ENCODE data around the gene ACSS1.

Gene ACSS1

GRCh38 chr20:25055711-25056495, 2.0 kb downstream of the ACSS1 start:
- Histone ChIP-seq H3K4me3 (ENCODE audit: low read depth, low read length) (no peak overlapping the region), H3K36me3 (replicated peaks) (no peaks in the 10 kb centered on the region), H3K27ac (no peak overlapping the region), H3K27me3 (replicated peaks) (peaks cover 17% of the 10 kb centered on the region)
- TF ChIP-seq CTCF (IDR thresholded peaks at IDR 0.05; ENCODE audit: low read depth, low read length, missing control alignments) = no peak
- in situ Hi-C loops (cut with HindIII; ENCODE audit: low pct_ligation_motif_present, low sequenced_read_pairs) = no loop called here
- no peak for DNase-seq

GRCh38 chr20:25054995-25055629, 2.8 kb downstream of the ACSS1 start:
- TF ChIP-seq CTCF (IDR thresholded peaks at IDR 0.05; ENCODE audit: low read depth, low read length, missing control alignments) = no peak
- no peak overlapping the region for H3K4me3 ChIP-seq (ENCODE audit: low read depth, low read length)
- H3K36me3 ChIP-seq (replicated peaks) = no peaks in the 10 kb centered on the region
- no peak for DNase-seq
- H3K27me3 ChIP-seq (replicated peaks) = peaks cover 11% of the 10 kb centered on the region
- H3K27ac ChIP-seq = no peak overlapping the region
- in situ Hi-C loops (cut with HindIII; ENCODE audit: low pct_ligation_motif_present, low sequenced_read_pairs) = no loop called here

- no peak for TF ChIP-seq CTCF (IDR thresholded peaks at IDR 0.05; ENCODE audit: low read depth, low read length, missing control alignments)
- Histone ChIP-seq H3K4me3 (ENCODE audit: low read depth, low read length) (no peak overlapping the region), H3K27me3 (replicated peaks) (peaks cover 5% of the 10 kb centered on the region), H3K27ac (no peak overlapping the region), H3K36me3 (replicated peaks) (no peaks in the 10 kb centered on the region)
- in situ Hi-C loops (cut with HindIII; ENCODE audit: low pct_ligation_motif_present, low sequenced_read_pairs) = no loop called here
- no peak for DNase-seq
Measured at GRCh38 chr20:25054096-25054820, 3.7 kb downstream of the ACSS1 start.

- TF ChIP-seq CTCF (IDR thresholded peaks at IDR 0.05; ENCODE audit: low read depth, low read length, missing control alignments) = no peak
- DNase-seq = no peak
- Histone ChIP-seq H3K27ac (no peak overlapping the region), H3K27me3 (replicated peaks) (peaks cover 2% of the 10 kb centered on the region), H3K36me3 (replicated peaks) (no peaks in the 10 kb centered on the region), H3K4me3 (ENCODE audit: low read depth, low read length) (no peak overlapping the region)
- in situ Hi-C loops (cut with HindIII; ENCODE audit: low pct_ligation_motif_present, low sequenced_read_pairs) = no loop called here
Measured at GRCh38 chr20:25053255-25054031, 4.5 kb downstream of the ACSS1 start.

DNA sequence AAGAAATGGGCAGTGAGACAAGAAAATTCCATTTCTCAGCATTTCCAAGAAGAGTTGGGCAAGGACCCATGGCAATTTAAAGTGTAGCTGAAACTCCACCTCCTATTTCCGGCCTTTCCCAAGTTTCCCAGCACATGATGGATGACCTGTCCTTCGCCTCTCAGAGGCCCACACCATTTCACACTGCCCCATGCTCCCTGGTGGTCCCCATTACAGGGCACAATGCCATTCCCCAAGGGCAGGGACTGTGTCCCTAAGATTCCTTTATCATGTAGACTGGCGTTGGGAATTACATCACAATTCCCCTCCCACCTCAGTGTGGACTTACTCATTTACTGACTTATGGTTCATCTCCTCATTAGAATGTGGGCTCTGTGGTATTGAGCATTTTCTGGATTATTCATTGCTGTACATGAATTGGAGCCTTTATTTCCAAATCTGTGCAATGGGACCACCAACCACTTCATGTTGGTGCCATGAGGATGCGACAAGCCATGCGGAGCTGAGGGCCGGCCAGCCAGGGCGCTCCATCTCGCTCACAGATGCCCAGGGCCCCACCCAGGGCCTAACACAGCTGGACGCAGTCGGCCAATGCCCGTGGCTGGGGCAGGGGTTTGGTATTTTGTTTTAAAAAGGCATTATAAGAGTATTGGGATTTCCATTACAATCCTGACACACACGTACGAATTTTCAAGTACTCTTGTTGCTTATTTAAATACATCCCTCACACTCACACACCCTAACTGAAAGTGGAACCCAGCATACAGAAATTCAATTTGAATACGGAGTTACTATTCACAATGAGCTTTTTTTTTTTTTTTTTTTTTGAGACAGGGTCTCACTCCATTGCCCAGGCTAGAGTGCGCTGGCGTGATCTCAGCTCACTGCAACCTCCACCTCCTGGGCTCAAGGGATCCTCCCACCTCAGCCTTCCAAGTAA, 5.4 kb downstream of the ACSS1 start:
- DNase-seq = no peak
- Histone ChIP-seq H3K36me3 (replicated peaks) (no peaks in the 10 kb centered on the region), H3K4me3 (ENCODE audit: low read depth, low read length) (no peak overlapping the region), H3K27me3 (replicated peaks) (no peaks in the 10 kb centered on the region), H3K27ac (no peak overlapping the region)
- in situ Hi-C loops (cut with HindIII; ENCODE audit: low pct_ligation_motif_present, low sequenced_read_pairs) = no loop called here
- TF ChIP-seq CTCF (IDR thresholded peaks at IDR 0.05; ENCODE audit: low read depth, low read length, missing control alignments) = no peak
